ENCODE measurements around the gene EDIL3.

- TF ChIP-seq POLR2A (IDR thresholded peaks at IDR 0.05), result no peak
- TF ChIP-seq CTCF (IDR thresholded peaks at IDR 0.05), result no peak
These were observed 417.3 kb downstream of the EDIL3 start for GRCh38 chr5:83967417-83967816.

Measured in breast epithelium (tissue), 3 donors.